ENCODE data around the gene PCP4L1.
"Not testable (repeated sequence)": the region's sequence is repeated elsewhere in the genome, so short reads cannot be mapped to it uniquely, and the experiment has no call there.

PCP4L1 gene

DNA sequence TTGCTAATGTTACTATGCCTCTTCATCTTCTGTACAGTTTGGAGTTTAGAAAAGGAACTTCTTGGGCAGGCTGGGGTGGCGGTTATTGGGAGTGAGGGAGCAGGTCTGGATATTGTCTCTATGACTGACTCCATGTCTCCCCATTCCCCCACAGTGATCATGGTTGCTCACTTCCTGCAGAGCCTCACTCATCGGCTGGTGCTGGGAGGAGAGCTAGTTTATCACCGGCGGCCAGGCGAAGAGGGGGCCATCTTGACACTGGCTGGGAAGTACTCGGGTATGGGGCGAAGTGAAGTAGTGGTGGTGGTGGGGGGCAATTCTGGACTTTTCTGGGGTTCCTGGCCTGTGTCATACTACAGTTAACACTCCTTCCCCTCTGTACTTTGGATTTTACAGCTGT lies 30.5 kb upstream of the PCP4L1 start:
- DNase-seq (ENCODE audit: low spot score), result no peak

DNA sequence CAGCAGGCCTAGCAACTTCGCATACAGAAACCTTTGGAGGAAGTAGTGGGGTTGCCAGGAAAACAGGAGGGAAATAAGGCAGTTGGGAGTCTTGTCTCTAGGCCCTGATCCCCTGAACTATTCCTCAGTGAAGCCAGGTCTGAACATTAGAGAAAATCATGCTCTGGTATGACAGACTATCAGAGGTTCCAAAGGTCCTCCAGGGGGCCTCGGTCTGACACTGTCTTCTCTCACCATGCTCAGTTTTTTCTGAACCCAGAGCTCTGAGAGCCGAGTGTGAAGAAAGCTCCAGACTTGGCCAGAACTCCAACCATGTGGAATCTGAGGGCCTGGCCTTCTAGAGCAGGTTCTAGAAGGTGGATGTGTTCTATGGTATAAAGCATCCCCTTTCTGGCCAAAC lies 28.6 kb upstream of the PCP4L1 start:
- DNase-seq (ENCODE audit: low spot score), result no peak

DNA sequence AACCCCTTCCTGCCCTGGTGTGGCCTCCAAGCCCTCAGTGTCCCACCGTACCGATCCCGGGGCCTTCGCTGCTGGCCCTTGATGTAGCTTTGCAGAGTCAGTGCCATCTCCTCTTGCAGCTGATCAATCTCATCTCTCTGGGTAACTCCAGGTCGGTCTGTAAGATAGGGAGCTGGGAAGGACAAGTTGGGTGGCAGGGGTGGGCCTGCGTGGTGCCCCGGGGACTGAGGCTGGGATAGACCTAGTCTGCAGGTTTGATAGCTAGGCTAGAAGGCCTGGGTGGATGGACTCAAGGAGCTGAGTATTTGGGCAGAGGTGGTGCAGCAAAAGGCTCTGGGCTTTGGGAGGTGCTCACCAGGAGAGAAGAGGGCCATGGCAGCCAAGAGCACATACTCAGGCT lies 27.8 kb upstream of the PCP4L1 start:
- no peak for DNase-seq (ENCODE audit: low spot score)

DNA sequence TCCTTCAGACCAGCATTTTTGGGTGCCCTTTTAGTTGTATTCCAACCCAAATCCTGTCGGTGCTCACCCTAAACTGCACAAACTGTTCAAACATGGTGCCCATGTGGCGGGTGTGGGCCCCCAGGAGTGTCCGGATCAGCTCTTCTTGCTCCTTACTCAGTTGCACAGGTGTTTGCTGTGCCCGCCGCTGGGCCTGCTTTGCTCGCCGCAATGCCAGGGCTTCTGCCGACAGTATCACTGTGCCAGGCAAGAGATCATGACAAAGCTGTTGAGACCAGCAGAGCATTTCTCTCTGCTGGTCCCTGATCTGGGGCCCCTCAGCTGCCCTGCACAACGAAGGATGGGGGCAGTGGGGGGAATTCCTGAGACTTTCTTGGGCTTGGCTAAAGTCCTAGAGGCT lies 25.4 kb upstream of the PCP4L1 start:
- no peak for DNase-seq (ENCODE audit: low spot score)

DNA sequence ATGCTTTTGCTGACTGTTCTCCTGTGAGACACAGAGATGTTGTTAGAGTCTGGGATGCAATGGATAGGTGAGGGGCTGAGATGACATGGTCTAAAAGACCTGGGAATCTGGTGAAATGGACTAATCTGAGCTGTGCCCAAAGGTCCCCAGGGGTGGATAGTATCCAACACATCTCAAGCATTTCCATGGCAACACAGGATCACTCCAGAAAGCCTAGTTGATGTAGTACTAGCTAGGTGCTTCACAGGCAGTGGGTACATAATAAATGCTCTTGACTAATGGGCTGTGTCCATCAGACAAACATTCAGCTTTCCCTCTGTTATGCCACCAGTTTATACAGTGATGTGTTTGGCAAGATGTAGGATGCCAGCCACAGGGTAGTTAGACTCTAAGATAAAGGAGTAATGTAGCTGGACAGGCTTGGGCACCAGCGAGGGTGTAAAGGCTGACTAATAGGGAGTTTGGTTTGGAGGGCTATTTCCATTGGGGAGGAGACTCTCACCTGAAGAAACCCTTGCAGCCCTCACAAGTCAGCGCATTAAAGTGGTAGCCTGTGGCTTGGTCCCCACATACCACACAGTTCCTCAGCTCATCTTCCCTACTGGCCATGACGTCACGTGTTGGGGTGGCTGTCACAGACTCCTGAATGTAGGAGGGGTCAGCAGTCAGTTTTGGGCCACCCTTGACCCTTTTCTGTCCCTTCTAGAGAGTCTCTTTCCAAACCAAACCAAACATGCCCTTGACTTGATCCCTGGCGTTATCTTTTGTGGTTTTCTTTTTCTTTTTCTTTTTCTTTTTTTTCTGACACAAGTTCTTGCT lies 22.4 kb upstream of the PCP4L1 start:
- no peak for DNase-seq (ENCODE audit: low spot score)

DNA sequence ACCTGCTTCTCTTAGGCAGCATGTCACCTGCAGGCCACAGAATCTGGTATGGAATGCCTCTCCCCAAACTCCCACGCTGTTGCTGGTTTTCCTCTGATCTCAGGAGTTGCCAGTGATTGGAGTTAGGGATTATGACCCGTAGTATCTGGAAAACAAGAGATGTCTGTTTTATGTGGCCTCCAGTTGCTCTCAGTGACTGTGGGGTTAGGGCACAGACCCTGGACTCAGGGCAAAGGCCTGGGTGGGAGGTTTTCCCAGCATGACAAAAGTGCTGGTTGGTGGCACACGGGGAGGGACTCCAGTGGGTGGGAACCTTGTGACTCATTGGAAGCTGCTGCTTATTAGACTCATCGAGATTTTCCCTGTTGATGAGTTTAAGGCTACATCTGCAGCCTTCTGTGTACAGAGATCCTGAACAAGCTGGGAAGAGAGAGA lies 20.5 kb upstream of the PCP4L1 start, which contains the start of gene NR1I3:
NR1I3 (minus strand) TSS at position 165 of the 435 bp plus-strand sequence. CDS start 1,638 bp downstream, outside the sequence.
- DNase-seq (ENCODE audit: low spot score), result no peak

DNA sequence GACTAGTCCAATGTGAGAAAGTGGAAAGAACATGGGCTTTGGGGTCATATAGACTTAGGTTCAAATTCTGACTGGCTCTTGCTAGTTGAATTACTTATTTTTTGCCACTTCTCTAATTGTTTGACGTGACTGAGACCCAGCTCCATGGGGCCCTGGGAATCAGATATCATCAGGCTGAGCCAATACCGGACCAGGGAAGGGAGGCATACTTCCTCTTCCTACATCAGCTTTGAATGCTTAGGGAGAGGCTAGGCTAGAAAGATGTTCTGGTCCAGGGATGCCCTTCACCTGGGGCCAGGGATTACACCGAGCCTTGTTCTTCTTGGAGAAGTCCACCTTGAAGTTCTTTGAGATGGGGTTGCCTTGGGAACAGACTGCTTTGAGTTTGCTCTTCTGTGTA lies 16.9 kb upstream of the PCP4L1 start:
- no peak for DNase-seq (ENCODE audit: low spot score)

DNA sequence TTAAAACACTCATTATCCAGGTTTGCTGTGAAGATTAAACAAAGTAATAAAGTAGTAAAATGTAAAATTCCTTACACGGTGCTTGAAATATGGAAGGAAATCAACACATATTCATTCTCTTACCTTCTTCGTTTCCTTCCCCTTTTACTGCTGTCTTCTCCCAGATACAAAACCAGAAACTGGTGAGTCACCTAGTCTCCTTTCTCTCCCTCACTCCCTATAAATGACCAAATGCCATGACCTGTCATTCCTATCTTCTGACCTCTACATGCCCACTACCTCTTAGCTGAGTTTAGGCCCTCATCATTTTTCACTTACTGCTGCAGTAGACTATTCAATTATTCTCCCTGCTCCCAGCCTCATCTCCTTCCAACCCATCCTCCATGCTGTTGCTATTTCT lies 16.2 kb upstream of the PCP4L1 start:
- no peak for DNase-seq (ENCODE audit: low spot score)

DNA sequence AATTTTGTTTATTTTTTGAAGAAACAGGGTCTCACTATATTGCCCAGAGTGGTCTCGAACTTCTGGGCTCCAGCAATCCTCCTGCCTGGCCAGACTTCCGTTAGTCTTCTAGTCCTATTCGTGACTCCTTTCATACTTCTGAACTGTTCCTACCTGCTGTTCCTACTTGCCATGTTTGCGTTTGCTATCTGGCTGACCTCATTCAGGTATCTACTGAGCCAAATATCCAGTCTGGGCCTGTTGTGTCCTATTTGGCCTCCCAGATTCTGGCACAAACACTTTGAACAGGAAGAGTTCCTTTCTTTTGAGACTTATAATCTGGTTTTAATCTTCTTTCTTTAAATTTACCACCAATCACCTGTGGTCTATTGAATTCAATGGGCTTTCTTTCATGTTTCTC lies 13.7 kb upstream of the PCP4L1 start:
- DNase-seq (ENCODE audit: low spot score), result no peak

DNA sequence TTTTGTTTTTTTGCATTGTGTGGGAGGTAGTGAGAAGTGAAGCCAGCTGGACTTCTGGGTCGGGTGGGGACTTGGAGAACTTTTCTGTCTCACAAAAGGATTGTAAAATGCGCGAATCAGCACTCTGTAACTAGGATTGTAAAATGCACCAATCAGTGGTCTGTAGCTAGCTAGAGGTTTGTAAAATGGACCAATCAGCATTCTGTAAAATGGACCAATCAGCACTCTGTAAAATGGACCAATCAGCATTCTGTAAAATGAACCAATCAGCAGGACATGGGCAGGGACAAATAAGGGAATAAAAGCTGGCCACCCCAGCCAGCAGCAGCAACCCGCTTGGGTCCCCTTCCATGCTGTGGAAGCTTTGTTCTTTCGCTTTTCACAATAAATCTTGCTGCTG lies 8.4 kb upstream of the PCP4L1 start:
- not testable (repeated sequence) for DNase-seq (ENCODE audit: low spot score)

DNA sequence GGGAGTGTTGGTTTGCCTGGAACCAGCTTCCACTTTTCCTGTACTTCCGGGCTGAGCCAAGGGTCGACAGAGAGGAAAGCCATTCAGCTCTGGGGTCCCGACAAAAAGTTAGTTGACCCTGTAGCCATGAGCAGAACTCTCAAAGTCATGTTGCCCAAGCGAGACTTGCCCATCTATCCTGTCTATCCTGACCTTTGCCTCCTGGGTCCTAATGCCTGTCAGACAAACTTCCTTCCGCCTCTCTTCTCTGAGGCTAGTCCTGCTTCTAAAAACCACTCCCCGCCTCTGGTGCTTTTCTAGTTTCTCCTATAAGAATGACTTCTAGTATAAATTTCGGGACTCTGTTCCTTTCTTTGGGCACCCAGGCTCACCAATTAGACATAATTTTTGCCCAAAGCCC lies 7.7 kb upstream of the PCP4L1 start:
- no peak for DNase-seq (ENCODE audit: low spot score)

DNA sequence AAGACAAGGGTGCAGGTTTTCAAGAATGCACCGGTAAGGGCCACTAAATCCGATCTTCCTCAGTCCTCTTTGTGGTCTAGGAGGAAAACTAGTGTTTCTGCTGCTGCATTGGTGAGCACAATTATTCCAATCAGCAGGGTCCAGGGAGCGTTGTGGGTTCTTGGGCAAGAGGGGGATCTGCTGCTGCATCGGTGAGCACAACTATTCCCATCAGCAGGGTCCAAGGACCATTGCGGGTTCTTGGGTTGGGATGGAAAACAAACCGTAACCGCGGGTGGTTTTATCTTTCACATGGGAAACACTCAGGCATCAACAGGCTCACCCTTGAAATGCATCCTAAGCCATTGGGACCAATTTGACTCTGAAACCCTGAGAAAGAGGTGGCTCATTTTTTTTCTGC lies 7.0 kb upstream of the PCP4L1 start:
- no peak for DNase-seq (ENCODE audit: low spot score)

DNA sequence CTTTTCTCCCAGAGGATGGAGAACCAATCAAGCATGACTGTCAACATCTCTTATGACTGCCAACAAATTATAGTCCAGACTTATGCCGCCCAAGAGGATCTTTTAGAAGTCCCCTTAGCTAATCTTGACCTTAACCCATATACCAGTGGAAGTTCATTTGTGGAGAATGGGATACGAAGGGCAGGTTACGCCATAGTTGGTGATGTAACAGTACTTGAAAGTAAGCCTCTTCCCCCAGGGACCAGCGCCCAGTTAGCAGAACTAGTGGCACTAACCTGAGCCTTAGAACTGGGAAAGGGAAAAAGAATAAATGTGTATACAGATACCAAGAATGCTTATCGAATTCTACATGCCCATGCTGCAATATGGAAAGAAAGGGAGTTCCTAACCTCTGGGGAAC lies 3.2 kb upstream of the PCP4L1 start:
- DNase-seq (ENCODE audit: low spot score), result not testable (repeated sequence)

DNA sequence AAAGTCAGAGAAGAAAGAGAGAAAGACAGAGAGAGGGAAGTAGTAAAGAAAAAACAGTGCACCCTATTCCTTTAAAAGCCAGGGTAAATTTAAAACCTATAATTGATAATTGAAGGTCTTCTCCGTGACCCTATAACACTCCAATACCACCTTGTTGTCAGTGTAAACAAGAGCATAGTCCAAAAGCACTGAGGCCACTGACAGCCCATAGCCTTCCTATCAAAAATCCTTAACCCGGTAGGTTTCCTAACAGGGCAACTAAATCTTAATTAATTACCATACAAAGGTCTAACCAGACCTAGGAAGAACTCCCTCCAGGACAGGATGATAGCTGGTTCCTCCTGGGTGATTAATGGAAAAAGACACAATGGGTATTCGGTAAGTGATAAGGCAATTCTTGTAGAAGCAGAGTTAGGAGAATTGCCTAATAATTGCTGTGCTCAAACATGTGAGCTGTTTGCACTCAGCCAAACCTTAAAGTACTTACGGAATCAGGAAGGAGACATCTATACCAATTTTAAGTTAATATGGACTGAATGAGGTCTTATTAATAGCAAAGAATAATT lies 2.5 kb upstream of the PCP4L1 start:
- DNase-seq (ENCODE audit: low spot score), result not testable (repeated sequence)

DNA sequence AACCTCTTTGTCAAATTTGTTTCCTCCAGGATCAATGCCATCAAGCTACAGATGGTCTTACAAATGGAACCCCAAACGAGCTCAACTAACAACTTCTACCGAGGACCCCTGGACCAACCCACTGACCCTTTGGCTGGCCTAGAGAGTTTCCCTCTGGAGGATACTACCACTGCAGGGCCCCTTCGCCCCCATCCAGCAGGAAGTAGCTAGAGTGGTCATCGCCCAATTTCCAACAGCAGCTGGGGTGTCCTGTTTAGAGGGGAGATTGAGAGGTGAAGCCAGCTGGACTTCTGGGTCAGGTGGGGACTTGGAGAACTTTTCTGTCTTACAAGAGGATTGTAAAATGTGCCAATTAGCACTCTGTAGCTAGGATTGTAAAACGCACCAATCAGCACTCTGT lies 1.4 kb upstream of the PCP4L1 start:
- DNase-seq (ENCODE audit: low spot score), result not testable (repeated sequence)

DNA sequence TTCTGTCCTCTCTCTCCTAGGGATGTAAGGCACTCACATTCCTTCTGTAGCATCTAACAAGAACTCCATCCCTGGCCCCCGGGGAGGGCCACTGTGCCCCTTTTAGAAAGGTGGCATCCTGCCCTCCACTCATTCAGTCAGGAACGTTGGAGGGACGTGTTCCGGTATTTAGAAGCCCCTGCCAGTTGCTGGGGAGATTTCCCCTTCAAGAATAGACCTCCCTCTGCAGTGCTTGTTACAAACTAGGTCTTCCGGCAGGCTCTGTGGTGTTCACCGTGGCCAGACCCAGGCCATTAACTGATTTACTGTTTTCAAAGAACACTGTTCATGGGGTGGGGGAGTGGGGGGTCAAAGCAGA lies 779 bp downstream of the PCP4L1 start:
- no peak for DNase-seq (ENCODE audit: low spot score)

DNA sequence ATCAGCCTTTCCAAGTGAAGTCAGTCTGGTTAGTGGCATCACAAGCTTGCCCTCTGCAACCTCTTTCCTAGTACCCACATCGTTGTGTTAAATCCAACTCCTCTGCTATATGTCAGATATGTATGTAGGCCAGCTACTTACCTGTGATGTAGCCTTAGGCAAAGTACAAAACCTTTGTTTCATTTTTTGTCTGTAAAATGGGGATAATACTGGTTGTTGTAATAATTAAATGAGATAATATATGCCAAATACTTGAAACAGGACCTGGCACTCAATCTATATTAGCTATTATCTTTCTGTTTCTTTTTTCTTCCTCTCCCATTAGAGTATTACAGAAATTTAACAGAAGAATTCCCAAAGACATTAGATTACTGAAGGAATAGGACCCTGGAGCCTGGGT lies 1.2 kb downstream of the PCP4L1 start:
- no peak for DNase-seq (ENCODE audit: low spot score)

DNA sequence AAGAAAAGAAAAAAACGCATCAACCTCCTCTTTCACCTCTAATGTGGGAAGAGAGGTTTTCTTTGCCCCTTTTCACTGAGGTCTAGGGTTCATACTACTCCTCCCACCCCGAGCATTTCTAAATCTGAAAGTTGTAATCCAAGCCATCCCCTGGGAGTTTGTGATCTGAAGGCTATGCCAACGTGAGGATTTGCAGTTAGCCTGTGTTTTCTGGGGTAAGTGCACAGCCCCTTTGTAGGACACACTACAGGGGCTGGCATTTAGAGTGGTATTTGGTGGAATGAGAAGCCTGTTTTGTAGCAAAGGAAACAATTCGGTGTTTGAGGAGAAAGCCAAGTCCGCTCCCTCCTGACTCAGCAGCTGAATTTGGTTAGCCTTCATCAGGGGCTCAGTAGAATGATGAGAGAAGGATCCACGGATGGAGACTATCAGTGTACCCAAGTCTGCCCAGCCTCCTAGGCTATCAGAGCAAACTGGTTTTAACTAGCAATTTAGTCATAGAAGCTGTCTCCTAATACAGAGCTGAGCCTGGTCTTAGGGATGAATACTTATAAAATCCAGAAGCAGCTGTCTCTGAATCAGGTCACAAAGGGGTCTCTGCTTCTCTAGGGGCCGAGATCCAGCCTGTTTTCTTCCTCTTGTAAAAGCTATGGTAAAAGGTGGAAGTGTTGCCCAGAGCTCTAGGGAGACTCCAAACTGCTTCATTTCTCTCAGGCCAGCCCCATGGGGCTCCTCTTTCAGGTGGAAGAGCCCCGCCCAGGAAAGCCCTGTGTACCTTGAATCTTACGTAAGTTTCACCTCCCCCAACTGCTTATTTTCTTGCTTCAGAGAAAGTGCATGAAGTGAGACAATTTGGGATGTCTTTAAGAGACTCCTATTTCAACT lies 2.1 kb downstream of the PCP4L1 start:
- DNase-seq (ENCODE audit: low spot score), result no peak

DNA sequence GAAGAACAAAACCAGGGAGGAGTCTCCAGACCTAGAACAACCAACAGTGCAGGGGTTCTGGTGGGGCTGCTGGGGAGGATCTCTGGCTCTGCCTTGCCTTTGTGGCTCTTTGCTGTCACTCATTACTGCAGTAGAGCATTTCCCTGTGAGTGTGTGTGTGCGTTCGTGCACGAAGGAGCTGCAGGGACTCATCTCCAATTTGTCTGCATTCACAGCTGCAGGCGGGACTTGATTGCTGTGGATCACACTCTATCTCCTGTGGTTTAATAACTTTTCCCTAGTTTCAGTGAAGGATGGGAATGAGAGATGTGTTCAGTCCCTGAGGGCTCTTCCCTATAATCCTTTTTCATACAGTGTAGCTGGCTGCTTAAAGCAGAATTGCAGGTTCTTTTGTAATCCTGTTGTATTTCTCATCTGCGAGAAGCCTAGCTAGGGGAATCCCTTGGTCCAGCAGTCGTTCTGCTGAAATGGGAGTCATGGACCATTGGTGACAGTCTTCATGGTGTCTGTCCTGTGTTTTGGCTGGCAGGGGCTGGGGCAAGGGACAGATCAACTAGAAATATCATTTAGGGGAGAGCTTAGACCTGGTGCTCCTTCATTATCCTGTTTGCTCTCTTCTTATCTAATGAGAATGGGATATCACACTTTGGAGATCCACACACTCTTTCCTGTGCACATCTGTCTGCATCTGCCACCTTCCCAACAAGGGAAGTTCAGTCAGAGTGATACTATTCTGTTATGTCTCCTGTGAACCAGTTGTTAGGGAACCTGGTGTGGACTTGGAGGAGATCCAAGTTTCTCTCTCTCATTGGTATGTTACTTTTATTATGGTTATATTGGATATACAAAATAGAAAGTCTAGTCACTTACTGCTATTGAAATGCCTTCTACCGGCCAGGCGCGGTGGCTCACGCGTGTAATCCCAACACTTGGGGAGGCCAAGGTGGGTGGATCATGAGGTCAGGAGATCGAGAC lies 3.0 kb downstream of the PCP4L1 start:
- DNase-seq (ENCODE audit: low spot score), result no peak

DNA sequence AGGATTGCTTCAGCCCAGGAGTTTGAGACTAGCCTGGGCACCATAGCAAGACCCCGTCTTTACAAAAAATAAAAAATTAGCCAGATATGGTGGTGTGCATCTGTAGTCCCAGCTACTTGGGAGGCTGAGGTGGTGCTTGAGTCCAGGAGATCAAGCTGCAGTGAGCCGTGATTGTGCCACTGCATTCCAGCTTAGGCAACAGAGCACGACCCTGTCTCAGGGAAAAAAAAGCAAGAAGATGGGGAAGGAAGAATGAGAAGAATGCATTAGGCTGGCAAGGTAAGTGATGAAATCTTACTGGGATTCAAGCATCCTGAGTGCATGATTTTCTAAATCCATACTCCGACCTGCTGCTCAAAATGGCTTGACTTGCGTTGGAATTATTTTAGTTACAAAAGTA lies 6.8 kb downstream of the PCP4L1 start:
- no peak for DNase-seq (ENCODE audit: low spot score)

DNA sequence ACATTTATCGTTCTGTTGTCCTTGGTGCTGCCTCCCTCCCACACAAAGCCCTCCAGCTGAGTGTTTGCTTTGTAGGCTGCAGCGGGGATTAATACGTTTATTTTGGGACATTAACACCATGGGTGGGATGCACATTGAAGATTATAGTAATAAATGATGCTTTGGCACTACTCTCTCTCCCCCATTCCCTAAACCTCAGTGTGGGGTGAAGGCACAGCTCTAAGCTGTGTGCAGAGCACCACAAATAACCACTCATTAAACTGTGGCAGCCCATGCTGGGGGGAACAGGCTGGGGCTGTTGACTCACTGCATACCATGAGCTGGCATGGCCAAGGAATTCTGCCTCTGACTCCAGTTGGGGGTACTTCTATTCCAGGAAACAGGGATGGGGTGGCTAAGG lies 7.7 kb downstream of the PCP4L1 start:
- peak; percentile 31 for DNase-seq (ENCODE audit: low spot score)

DNA sequence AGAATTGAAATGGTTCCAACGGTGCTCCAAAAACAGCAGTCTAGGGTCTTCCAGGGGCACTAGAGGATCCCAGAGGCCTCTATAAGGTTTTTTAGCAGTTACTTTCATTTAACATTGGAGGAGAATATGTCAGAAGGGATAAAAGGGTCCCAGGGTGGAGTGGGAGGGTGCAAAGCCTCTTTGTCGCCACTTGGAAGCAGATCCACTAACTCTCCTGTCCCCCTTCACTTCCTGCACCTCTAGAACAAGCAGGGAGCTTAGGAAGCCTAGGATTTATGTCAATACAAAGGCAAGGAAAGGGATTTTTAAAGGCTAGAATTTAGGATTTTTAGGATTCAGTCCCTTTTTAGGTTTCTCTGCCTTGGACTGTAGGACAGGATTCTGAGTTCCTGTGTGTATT lies 8.3 kb downstream of the PCP4L1 start:
- DNase-seq (ENCODE audit: low spot score), result no peak
